Lung (tissue), 12 donors: ENCODE results near the gene GNAT1. TPM values are rescaled to one million over a fixed set of nuclear protein-coding genes. Genes with fewer than 3 reads are reported as not detected.

ENCODE experiments used
- ATAC-seq: fragments of 200-7000 bp; cut with Tn5 transposase; one replicate; pipeline ENCODE4 v1.9.1; 2020; ENCODE audit warnings: moderate number of reproducible peaks; ENCODE audit not compliant: insufficient read depth, low FRiP score
- DNase-seq, 3 donors: peaks; one replicate each; pipeline ENCODE4 v3.0.0-alpha.2; 2013 to 2017
- H3K27ac ChIP-seq, 2 donors: one replicate each; pipeline ENCODE4 v1.5.1; 2013; ENCODE audit warnings: mild to moderate bottlenecking in 2 of 2, moderate library complexity in 2 of 2, control low read depth in 1 of 2, inconsistent platforms in 1 of 2, low read depth in 1 of 2, low read length in 1 of 2
- H3K27me3 ChIP-seq, 3 donors: one replicate each; pipeline ENCODE4 v1.5.1; 2013; ENCODE audit warnings: low read length in 2 of 3; ENCODE audit not compliant: control insufficient read depth in 3 of 3, insufficient read depth in 3 of 3
- H3K36me3 ChIP-seq, 4 donors: one replicate each; pipeline ENCODE4 v1.5.1; 2013; ENCODE audit warnings: low read length in 4 of 4, mild to moderate bottlenecking in 1 of 4, moderate library complexity in 1 of 4; ENCODE audit not compliant: control insufficient read depth in 4 of 4, insufficient read depth in 4 of 4
- H3K4me1 ChIP-seq, 5 donors: one replicate each; pipeline ENCODE4 v1.5.1; 2013; ENCODE audit warnings: low read length in 5 of 5, mild to moderate bottlenecking in 2 of 5, moderate library complexity in 1 of 5; ENCODE audit not compliant: control insufficient read depth in 5 of 5, insufficient read depth in 5 of 5
- H3K4me3 ChIP-seq: one replicate; pipeline ENCODE4 v1.5.1; 2013; ENCODE audit warnings: mild to moderate bottlenecking, control low read depth, moderate library complexity
- H3K9ac ChIP-seq, 2 donors: one replicate each; pipeline ENCODE4 v1.5.1; 2013; ENCODE audit warnings: low read length in 2 of 2, control low read depth in 1 of 2; ENCODE audit not compliant: insufficient read depth in 1 of 2
- H3K9me3 ChIP-seq, 4 donors: one replicate each; pipeline ENCODE4 v1.5.1; 2013; ENCODE audit warnings: low read length in 3 of 4, mild to moderate bottlenecking in 1 of 4, moderate library complexity in 1 of 4; ENCODE audit not compliant: control insufficient read depth in 4 of 4, insufficient read depth in 3 of 4
- WGBS, 2 donors: extraction: QIAGEN DNeasy Blood & Tissue Kit; methylation state at CpG; one replicate each; pipeline ENCODE4 v1.1.7; 2013; 5-methylcytosine and 5-hydroxymethylcytosine counted together
- polyA plus RNA-seq, 2 donors: library from polyadenylated mRNA; stranded (reverse); fragments of 200-250 nt; gene quantifications; one replicate each; pipeline ENCODE4 v1.2.1, GENCODE V29; 2013
- total RNA-seq, 2 donors: library from RNA; depleted of rRNA in 1 of 2; stranded (reverse); fragments of >200 nt in 1 of 2; gene quantifications; one replicate each; pipeline ENCODE4 v1.2.1, GENCODE V29; 2014 to 2021
- TF ChIP-seq, protein P1 (sequence below): IDR thresholded peaks from 2 replicates; pipeline ENCODE4 v1.5.1; 2012; ENCODE audit warnings: mild to moderate bottlenecking; ENCODE audit errors: control extremely low read depth, extremely low read depth
- donor health status: control.
- donor health status: control.
- donor health status: Bipolar disorder and iron deficiency.
- donor health status: healthy.
- donor health status: DM: yes; HTN: yes; CAD: no.

GNAT1 gene
- total and polyA plus RNA-seq, 4 donors: 0.05 to 0.16 TPM; not detected in 2

DNA sequence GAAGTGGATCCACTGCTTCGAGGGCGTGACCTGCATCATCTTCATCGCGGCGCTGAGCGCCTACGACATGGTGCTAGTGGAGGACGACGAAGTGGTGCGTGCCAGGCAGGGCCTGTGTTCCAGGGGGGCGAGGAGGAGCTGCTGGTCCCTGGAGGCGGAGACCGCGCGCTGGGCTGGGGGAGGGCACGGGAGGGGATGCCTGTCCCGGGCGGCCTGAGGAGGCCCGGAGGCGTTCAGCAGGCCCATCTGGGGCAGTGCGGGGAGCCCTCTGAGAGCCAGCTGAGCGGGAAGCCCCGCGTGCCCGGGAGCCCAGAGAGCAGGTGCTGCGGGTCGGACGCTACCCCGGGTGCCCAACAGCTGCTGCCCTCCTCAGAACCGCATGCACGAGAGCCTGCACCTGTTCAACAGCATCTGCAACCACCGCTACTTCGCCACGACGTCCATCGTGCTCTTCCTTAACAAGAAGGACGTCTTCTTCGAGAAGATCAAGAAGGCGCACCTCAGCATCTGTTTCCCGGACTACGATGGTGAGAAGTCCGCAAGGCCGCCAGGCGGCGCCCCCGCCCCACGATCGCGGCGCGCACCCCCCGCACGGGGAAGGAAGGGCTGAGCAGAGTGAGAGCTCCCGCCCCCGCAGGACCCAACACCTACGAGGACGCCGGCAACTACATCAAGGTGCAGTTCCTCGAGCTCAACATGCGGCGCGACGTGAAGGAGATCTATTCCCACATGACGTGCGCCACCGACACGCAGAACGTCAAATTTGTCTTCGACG is 2.9 kb downstream of the GNAT1 start:
- ATAC-seq: peak; percentile 47
- Histone ChIP-seq H3K27ac (no peak overlapping the region), H3K4me3 (no peak overlapping the region), H3K27me3 (peaks cover 0 to 34% (median 14%) of the 10 kb centered on the region in 3 donors), H3K4me1 (peaks cover 0 to 5% (median 3%) of the 10 kb centered on the region in 5 donors), H3K36me3 (no peaks in the 10 kb centered on the region), H3K9me3 (peaks cover 0 to 7% (median 0%) of the 10 kb centered on the region in 4 donors), H3K9ac (no peak overlapping the region)
- peak; percentile 54 to 69 (median 60) for DNase-seq
- 9 to 13% methylated on average over 68 to 70 of the region's 70 CpGs for WGBS, 2 donors
- TF ChIP-seq, protein P1, sequence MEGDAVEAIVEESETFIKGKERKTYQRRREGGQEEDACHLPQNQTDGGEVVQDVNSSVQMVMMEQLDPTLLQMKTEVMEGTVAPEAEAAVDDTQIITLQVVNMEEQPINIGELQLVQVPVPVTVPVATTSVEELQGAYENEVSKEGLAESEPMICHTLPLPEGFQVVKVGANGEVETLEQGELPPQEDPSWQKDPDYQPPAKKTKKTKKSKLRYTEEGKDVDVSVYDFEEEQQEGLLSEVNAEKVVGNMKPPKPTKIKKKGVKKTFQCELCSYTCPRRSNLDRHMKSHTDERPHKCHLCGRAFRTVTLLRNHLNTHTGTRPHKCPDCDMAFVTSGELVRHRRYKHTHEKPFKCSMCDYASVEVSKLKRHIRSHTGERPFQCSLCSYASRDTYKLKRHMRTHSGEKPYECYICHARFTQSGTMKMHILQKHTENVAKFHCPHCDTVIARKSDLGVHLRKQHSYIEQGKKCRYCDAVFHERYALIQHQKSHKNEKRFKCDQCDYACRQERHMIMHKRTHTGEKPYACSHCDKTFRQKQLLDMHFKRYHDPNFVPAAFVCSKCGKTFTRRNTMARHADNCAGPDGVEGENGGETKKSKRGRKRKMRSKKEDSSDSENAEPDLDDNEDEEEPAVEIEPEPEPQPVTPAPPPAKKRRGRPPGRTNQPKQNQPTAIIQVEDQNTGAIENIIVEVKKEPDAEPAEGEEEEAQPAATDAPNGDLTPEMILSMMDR: peak; percentile 64

DNA sequence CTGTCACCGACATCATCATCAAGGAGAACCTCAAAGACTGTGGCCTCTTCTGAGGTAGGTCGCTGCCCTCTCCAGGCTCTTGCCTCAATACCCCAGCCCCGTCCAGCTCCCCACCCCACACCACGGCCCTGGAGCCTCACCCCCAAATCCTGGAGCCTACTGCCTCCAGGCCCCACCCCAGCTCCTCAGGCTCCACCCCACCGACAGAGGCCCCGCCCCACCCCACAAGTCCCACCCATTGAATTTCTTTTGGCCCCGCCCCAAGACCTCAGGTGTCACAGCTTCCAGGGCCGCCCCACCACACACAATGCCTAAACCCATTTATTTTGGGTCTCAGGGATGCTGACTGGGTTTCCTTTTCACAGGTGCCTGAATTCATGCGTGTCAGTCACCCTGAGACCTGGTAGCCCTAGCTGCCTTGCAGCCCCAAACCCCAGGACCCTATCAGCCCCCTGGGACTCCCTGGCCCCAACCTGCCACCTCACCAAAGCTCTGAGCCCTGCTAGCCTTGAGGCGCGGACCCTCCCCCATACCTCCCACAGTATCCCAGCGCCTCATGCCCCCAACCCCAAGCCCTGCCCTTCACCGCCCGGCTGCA is 3.6 kb downstream of the GNAT1 start:
- Histone ChIP-seq H3K27ac (no peak overlapping the region), H3K9ac (no peak overlapping the region), H3K9me3 (peaks cover 0 to 7% (median 0%) of the 10 kb centered on the region in 4 donors), H3K27me3 (peaks cover 0 to 34% (median 14%) of the 10 kb centered on the region in 3 donors), H3K4me1 (peaks cover 0 to 5% (median 3%) of the 10 kb centered on the region in 5 donors), H3K36me3 (no peaks in the 10 kb centered on the region), H3K4me3 (no peak overlapping the region)
- WGBS, 2 donors: 65 to 74% methylated on average over 13 to 14 of the region's 14 CpGs
- DNase-seq (no peak), ATAC-seq (no peak)
- TF ChIP-seq, protein P1: no peak

DNA sequence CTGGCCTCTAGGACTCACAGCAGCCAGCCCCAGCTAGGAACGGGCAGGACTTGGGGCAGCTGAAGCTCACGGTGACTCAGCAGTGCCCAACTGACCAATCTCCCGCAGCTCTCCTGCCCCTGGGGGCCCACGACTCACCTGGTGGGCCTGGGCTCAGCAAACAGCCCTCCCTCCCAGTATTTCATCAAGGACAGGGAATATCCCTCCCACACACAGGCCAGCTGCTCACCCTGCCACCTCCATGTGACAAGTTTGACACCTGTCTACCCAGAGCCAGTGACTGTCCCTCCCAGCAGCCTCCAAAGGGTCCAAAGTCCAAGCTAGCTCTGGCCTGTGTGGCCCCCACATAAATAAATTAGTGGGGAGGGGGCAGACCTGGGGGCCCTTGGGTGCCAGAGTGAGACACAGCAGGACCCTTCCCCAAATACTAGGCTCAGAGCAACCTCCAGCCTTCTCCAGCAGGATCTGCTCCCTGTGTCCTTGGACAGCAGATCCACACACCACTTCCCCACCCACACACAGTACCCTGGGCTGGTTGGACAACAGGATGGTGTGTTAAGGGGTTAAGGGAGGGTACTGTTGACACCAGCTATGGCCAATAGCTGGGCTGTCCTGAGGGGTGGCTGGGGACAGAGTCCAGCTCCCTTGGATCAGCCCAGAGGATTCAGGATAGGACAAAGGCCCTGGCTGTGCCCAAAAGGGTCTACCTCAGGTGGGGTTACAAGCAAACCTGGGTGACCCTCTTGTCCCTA is 4.3 kb downstream of the GNAT1 start:
- Histone ChIP-seq H3K4me3 (no peak overlapping the region), H3K27ac (no peak overlapping the region), H3K9ac (no peak overlapping the region), H3K36me3 (no peaks in the 10 kb centered on the region), H3K9me3 (peaks cover 0 to 7% (median 0%) of the 10 kb centered on the region in 4 donors), H3K4me1 (peaks cover 0 to 5% (median 3%) of the 10 kb centered on the region in 5 donors), H3K27me3 (peaks cover 0 to 34% (median 14%) of the 10 kb centered on the region in 3 donors)
- TF ChIP-seq, protein P1: no peak
- ATAC-seq (no peak), DNase-seq (no peak)
- 71 to 84% methylated on average over 4 of the region's 4 CpGs for WGBS, 2 donors
